ENCODE measurements around the gene SNORC. TPM values are rescaled to one million over a fixed set of nuclear protein-coding genes. Genes with fewer than 3 reads are reported as not detected.

Gene SNORC
- total and polyA plus RNA-seq, 10 of the 15 experiments (the other 5 are each of a cell fraction or from before 2014, with no cell fraction given) = 0.04 to 0.74 (median 0.45) TPM; not detected in 4

DNA sequence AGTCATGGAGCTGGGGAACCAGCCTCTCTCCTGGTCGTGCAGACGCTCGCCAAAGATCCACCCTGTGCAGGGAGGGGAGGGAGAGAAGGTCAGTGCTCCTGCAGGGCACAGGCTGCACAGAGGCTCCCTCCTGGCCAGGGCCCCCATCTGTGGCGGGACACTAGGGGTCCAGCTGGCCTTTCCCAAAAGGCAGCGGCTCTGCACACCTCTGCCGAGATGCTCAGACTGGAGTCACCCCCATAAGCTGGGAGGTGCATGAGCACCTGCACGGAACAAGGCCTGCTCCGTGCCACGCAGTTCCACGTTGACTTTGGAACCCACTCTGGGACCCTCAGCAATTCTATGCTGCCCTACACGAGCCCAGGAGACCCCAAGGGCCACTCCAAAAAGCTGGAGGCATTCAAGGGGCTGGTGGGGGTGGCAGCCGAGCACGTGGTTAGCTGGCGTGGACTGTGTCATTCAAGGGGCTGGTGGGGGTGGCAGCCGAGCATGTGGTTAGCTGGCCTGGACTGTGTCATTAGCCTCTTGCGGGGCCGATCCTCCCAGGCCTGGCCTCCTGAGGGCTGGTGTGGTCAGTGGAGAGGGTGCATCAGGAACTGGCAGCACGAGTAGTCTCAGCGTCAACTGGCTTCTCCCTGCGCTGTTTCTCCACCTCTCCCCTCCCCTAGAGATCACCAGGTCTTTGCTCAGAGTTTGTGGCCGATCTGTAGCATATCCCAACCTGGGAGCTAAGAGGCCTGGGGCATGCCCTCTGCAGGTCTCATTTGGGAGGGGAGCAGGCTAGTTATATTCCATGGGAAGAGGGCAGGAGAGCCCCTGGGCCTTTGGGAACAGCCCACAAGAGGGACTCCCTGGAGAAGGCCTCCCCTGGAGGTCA, 9.8 kb downstream of the SNORC start (continued):
- TF ChIP-seq, protein P1, sequence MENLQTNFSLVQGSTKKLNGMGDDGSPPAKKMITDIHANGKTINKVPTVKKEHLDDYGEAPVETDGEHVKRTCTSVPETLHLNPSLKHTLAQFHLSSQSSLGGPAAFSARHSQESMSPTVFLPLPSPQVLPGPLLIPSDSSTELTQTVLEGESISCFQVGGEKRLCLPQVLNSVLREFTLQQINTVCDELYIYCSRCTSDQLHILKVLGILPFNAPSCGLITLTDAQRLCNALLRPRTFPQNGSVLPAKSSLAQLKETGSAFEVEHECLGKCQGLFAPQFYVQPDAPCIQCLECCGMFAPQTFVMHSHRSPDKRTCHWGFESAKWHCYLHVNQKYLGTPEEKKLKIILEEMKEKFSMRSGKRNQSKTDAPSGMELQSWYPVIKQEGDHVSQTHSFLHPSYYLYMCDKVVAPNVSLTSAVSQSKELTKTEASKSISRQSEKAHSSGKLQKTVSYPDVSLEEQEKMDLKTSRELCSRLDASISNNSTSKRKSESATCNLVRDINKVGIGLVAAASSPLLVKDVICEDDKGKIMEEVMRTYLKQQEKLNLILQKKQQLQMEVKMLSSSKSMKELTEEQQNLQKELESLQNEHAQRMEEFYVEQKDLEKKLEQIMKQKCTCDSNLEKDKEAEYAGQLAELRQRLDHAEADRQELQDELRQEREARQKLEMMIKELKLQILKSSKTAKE (IDR thresholded peaks at IDR 0.05; ENCODE audit: low read depth, poor library complexity, severe bottlenecking) = no peak
- TF ChIP-seq NBN (IDR thresholded peaks at IDR 0.05) (no peak), CREM (IDR thresholded peaks at IDR 0.05; ENCODE audit: low read depth) (no peak), ZSCAN29 (IDR thresholded peaks at IDR 0.05) (no peak), SIX5 (IDR thresholded peaks at IDR 0.05; ENCODE audit: low read depth, low read length, severe bottlenecking) (no peak), KLF5 (IDR thresholded peaks at IDR 0.05; ENCODE audit: partially characterized antibody) (no peak), RUNX3 (IDR thresholded peaks at IDR 0.05; ENCODE audit: low read length) (no peak), PML (IDR thresholded peaks at IDR 0.05; ENCODE audit: low read length) (no peak)
- TF ChIP-seq, protein P2, sequence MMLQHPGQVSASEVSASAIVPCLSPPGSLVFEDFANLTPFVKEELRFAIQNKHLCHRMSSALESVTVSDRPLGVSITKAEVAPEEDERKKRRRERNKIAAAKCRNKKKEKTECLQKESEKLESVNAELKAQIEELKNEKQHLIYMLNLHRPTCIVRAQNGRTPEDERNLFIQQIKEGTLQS (IDR thresholded peaks at IDR 0.05; ENCODE audit: borderline replicate concordance, extremely low read depth, low read depth, low read length) = no peak

DNA sequence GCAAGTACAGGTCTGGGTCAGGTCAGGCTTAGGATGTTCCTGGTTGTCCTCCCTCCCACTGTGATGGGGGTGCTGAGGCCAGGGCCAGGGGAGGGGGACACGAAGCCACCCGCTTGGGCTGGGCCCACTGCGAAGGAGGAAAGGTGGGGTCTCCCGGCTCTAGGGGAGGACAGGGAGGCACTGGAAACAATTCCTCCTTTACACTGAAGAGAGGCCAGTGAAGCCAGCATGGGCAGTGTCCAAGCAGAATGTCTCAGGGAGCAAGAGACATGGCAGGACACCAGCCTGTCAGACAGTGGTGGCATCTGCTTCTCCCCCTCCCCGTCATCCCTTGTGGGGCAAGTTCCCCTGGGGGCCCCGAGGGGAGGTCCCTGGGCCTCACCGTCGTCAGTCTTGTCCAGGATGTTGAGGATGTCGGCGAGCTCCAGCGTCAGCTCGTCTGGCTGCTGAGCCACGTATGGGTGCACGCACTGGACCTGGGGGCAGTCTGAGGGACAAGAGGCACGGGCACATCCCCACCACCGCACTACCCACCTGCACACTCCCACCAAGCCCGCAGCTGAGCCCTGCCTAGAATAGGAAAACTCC, 10.8 kb downstream of the SNORC start:
- BruUV-seq (replicated peaks) = no TSS peak
- intact Hi-C loops (cut with micrococcal nuclease; ENCODE audit: unreplicated experiment) (no loop called here), in situ Hi-C loops (cut with MboI) (no loop called here)
- Histone ChIP-seq H3K9me3 (replicated peaks; ENCODE audit: control insufficient read depth, insufficient read depth, low read length) (no peaks in the 10 kb centered on the region), H3K36me3 (ENCODE audit: control insufficient read depth in 2 of 2, insufficient read depth in 2 of 2, low read length in 1 of 2) (no peaks in the 10 kb centered on the region; a peak in 1 of 4 replicates), H4K20me1 (ENCODE audit: control insufficient read depth, insufficient read depth) (no peaks in the 10 kb centered on the region), H3K9ac (ENCODE audit: control insufficient read depth, insufficient read depth, low read length) (no peak overlapping the region), H3K4me1 (ENCODE audit: control insufficient read depth, insufficient read depth, low read length) (no peaks in the 10 kb centered on the region), H3K79me2 (ENCODE audit: control insufficient read depth, insufficient read depth, low read length) (no peaks in the 10 kb centered on the region), H3K4me2 (ENCODE audit: control insufficient read depth, insufficient read depth) (no peak overlapping the region), H3K4me3 (no peak overlapping the region), H2AFZ (ENCODE audit: control insufficient read depth, low read depth, low read length) (no peak overlapping the region), H3K27me3 (replicated peaks in 1 of 2; ENCODE audit: control insufficient read depth in 2 of 2, insufficient read depth in 2 of 2, low read length in 1 of 2) (no peaks in the 10 kb centered on the region; a peak in 1 of 4 replicates), H3K27ac (ENCODE audit: control insufficient read depth, insufficient read depth) (no peak overlapping the region)
- ChIA-PET CTCF (no interaction called here), POLR2A (no interaction called here), SMC1A (ENCODE audit: uncharacterized antibody, unreplicated experiment) (no interaction called here), RAD21 (ENCODE audit: unreplicated experiment) (no interaction called here)
- DNase-seq (ENCODE audit: low read depth, low spot score) (no peak), FAIRE-seq (no peak), ATAC-seq (no peak)
- WGBS (ENCODE audit: insufficient coverage, insufficient replicate concordance, low lambda C conversion rate, missing lambda C conversion rate) = 28% methylated on average over 17 of the region's 17 CpGs
- TF ChIP-seq, protein P3, sequence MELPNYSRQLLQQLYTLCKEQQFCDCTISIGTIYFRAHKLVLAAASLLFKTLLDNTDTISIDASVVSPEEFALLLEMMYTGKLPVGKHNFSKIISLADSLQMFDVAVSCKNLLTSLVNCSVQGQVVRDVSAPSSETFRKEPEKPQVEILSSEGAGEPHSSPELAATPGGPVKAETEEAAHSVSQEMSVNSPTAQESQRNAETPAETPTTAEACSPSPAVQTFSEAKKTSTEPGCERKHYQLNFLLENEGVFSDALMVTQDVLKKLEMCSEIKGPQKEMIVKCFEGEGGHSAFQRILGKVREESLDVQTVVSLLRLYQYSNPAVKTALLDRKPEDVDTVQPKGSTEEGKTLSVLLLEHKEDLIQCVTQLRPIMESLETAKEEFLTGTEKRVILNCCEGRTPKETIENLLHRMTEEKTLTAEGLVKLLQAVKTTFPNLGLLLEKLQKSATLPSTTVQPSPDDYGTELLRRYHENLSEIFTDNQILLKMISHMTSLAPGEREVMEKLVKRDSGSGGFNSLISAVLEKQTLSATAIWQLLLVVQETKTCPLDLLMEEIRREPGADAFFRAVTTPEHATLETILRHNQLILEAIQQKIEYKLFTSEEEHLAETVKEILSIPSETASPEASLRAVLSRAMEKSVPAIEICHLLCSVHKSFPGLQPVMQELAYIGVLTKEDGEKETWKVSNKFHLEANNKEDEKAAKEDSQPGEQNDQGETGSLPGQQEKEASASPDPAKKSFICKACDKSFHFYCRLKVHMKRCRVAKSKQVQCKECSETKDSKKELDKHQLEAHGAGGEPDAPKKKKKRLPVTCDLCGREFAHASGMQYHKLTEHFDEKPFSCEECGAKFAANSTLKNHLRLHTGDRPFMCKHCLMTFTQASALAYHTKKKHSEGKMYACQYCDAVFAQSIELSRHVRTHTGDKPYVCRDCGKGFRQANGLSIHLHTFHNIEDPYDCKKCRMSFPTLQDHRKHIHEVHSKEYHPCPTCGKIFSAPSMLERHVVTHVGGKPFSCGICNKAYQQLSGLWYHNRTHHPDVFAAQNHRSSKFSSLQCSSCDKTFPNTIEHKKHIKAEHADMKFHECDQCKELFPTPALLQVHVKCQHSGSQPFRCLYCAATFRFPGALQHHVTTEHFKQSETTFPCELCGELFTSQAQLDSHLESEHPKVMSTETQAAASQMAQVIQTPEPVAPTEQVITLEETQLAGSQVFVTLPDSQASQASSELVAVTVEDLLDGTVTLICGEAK (IDR thresholded peaks at IDR 0.05; ENCODE audit: borderline replicate concordance) = no peak
- no peak for TF ChIP-seq FOXM1 (IDR thresholded peaks at IDR 0.05; ENCODE audit: low read depth, low read length)
- no peak for TF ChIP-seq CHD1 (IDR thresholded peaks at IDR 0.05; ENCODE audit: low read depth, low read length)
- no peak for TF ChIP-seq TCF12 (IDR thresholded peaks at IDR 0.05; ENCODE audit: low read depth, low read length)
- no peak for TF ChIP-seq HDGF (IDR thresholded peaks at IDR 0.05)
- TF ChIP-seq SP1 (IDR thresholded peaks at IDR 0.05; ENCODE audit: low read depth, low read length) = no peak

Measured in GM12878 (cell line).